Tibial nerve (tissue), 4 donors: ENCODE measurements around the gene NOTCH4.

Source experiments
- EP300 ChIP-seq, 2 donors: sonication (generic); formaldehyde crosslinking; IDR thresholded peaks; one replicate each; pipeline ENCODE4 v1.6.1; 2017; ENCODE audit warnings: antibody characterized with exemption in 2 of 2, mild to moderate bottlenecking in 1 of 2
- TF ChIP-seq, protein P1 (sequence below), 5 experiments: fragments of 200-600 bp in 3 of 5; fragments of 450-650 bp in 2 of 5; sonication (generic) in 3 of 5; IDR thresholded peaks; one replicate each; pipeline ENCODE4 v1.5.1; 2016 to 2019; ENCODE audit warnings: antibody characterized with exemption in 5 of 5, mild to moderate bottlenecking in 3 of 5, moderate library complexity in 2 of 5

DNA sequence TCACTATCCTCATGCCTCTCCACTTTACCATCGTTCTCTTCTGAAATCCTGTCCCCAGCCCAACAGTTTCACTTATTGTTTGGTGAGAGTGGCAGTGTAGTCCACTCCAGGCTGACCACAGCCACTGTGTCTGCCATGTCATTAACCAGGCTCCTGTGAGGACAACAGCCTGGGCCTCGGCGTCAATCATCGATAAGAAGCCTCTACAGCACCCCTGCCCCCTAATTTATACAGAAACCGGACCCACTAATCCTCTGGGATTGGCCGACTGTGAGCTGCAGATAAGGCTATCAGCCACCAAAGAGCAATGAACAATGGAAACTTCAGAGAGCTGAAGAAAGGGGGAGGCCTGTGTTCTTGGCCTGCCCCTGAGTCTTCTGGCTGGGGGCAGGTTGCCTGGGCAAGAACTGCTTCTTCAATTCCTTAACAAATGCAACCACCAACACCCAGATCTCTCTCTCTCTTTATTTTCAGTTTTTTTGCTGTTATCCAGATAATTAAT lies 56.1 kb downstream of the NOTCH4 start:
- TF ChIP-seq, protein P1, sequence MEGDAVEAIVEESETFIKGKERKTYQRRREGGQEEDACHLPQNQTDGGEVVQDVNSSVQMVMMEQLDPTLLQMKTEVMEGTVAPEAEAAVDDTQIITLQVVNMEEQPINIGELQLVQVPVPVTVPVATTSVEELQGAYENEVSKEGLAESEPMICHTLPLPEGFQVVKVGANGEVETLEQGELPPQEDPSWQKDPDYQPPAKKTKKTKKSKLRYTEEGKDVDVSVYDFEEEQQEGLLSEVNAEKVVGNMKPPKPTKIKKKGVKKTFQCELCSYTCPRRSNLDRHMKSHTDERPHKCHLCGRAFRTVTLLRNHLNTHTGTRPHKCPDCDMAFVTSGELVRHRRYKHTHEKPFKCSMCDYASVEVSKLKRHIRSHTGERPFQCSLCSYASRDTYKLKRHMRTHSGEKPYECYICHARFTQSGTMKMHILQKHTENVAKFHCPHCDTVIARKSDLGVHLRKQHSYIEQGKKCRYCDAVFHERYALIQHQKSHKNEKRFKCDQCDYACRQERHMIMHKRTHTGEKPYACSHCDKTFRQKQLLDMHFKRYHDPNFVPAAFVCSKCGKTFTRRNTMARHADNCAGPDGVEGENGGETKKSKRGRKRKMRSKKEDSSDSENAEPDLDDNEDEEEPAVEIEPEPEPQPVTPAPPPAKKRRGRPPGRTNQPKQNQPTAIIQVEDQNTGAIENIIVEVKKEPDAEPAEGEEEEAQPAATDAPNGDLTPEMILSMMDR (IDR thresholded peaks at IDR 0.05), result no peak
- no peak for TF ChIP-seq EP300 (IDR thresholded peaks at IDR 0.05)
